Embryonic facial prominence (tissue), 1 donor: ENCODE results near the gene VILL.

ENCODE experiments used
- DNase-seq: peaks from one replicate; pipeline ENCODE4 v3.0.0-alpha.2; 2016; ENCODE audit errors: extremely low spot score

VILL gene

GRCh38 chr3:37990527-37990926 is at the start of gene VILL:
VILL (plus strand) TSS chr3:37990786; CDS start chr3:37993673, 2,887 bp downstream.
- no peak for DNase-seq

GRCh38 chr3:37941608-37942508 is 48.7 kb upstream of the VILL start:
- DNase-seq = no peak

- no peak for DNase-seq
Observed at GRCh38 chr3:37942646-37943045, 47.9 kb upstream of the VILL start.

DNA sequence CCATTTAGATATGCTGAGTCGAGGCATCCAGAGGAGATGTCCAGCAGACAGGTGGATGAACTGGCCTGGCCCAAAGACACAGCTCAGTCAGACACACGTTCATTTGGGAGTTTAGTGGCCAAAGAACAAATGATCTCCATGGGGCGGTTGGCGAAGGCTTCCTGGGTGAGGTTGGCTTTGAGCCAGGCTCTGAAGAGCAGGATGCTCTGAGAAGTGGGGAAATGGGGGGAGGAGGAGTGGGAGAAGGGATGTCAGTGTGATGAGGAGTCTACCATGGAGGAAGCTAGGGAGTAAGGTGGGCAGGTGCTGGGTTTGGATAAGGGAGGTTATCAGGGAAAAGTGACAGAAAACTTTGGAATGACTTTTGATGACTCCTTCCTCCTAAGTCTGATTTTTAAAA is 47.5 kb upstream of the VILL start:
- no peak for DNase-seq

DNA sequence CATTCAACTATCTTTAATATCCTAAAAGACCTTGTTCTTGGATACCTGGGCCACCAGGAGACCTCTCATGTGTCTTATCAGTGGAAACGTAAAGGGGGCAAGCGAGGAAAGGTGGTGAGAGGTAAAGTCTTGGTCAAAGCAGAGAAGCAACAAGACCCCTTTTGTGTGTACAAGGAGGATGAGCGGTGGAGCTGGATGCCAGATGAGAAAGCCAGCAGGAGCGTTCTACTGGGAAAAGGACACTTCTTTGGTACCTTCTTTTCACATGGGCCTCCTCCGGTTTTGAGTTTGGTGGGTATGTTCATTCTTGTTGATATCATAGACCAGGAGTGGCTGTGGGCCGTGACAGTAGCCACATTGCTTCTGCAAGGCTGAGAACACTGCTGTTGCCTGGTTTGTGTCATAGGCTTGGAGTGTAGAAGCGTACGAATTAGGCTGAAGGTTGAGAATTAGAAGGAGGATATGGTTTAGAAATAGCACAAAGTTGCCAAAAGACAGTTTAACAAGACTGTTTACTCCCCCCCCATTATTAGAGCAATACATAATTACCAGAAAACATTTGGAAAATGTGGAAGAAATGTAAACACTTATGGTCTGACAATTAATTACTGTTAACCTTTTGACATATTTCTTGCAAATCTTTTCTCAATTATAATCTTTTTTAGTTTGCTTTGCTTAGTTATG is 46.8 kb upstream of the VILL start:
- no peak for DNase-seq

DNA sequence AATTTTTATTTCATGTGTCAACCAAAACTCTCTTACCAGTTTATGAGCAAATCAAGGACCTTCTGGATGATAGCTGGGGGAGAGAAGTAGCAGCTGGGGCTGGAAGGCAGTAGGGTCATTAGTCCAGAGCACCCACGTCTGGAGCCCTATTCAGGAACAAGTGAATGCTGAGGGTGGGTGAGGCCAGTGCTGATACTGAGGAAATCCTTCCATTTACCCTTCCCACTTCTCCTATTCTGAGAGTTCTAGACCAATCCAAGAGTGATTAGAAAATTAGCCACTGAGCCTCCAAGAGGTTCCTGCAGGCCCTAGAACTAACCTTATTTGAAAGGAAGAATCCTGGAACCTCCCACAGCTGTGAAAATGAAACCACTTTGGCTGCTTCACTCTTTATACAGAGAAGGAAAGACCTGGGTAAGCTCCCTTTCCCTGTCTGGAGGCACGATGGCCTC is 46.2 kb upstream of the VILL start:
- DNase-seq = no peak

- DNase-seq = no peak
Observed at GRCh38 chr3:37945156-37945806, 45.3 kb upstream of the VILL start.

DNA sequence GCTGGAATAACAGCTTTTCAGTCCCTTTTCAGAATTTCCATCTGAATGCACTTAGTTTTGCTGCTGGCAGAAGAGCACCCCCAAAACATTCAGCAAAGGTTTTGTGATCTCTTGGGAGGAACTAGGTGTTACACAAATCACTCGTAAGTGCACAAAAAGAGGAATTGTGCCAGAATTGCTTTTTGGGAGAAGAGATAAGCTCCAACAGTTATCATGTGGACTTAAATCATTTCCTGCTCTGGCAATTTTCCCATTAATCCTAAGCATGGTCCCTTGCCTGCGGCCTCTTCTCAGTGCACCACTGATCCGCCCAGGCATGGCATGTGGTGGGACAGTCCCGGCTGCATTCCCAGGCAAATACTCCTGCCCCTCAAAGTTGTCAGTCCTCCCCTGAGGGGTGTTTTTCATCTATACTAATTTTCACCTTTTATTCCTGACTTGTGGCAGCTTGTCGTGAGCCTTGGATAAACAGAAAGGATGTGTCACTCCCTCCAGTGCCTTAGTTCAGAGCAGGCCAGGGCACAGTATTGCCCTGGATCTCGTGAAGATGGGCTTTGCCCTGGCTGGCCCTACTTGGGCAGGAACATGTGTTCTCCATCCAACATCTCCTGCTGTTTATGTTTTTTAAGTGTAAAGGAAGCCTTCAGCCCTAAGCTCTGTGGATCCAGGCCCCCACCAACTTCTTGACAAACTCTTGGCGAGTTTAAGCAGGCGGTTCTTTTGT is 44.6 kb upstream of the VILL start:
- peak; percentile 57 for DNase-seq

DNA sequence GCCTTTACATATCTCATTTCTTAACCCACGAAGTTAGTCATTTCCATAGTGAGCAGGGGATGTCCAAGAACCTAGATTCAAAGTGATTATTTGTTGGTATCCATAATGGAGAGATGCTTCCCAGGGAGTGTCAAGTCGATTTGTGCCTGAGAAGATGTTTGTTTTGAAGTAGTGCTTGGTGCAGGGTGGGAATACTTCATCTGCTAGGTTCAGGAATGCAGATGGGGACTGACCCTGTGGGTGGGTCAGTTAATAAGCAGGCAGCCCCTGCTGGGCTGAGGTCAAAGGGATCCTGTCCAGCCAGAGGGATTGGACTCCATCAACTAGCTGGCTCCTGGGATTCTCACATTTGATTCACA is 44.1 kb upstream of the VILL start:
- DNase-seq = no peak

- DNase-seq = no peak
Observed at GRCh38 chr3:37949866-37950265, 40.7 kb upstream of the VILL start.

- no peak for DNase-seq
Observed at GRCh38 chr3:37952564-37952963, 38.0 kb upstream of the VILL start.

DNA sequence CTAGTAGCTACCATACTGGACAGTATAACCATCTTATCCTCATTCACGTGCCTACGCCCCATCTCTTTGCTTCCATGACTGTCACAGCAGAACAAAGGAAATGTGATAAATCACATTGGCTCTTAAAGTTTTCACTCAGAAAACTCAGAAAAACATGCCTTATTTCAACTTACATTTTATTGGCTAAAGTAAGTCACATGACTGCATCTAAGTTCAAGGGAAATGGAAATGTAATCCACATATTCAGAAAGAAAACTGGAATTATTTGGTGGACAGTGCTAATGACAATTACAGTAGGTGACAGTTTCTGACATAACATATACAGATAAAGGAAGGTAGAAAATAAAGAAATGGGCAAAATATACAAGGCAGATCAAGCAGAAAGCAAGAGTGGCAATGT is 37.4 kb upstream of the VILL start:
- DNase-seq = no peak

- no peak for DNase-seq
Observed at GRCh38 chr3:37953707-37954394, 36.7 kb upstream of the VILL start.

DNA sequence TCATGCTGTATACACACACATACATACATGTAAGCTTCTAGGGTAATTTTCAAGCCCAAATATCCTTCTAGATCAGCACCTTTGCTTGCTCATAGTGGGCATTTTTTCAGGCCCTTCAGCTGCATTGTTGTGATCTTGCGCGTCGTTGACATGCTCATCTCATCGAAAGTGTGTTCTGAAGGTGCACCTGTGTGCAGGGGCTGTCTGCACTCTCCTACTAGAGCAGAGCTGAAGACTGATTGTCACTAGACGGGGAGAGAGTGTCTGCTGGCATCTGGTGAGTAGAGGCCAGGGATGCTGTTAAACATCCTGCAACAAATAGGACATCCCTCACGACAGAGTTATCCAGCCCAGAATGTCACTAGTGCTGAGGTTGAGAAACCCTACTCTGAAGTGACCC is 35.7 kb upstream of the VILL start:
- DNase-seq = no peak

GRCh38 chr3:37955918-37956707 is 34.5 kb upstream of the VILL start:
- DNase-seq = no peak

GRCh38 chr3:37956723-37957538 is 33.7 kb upstream of the VILL start:
- DNase-seq = no peak

DNA sequence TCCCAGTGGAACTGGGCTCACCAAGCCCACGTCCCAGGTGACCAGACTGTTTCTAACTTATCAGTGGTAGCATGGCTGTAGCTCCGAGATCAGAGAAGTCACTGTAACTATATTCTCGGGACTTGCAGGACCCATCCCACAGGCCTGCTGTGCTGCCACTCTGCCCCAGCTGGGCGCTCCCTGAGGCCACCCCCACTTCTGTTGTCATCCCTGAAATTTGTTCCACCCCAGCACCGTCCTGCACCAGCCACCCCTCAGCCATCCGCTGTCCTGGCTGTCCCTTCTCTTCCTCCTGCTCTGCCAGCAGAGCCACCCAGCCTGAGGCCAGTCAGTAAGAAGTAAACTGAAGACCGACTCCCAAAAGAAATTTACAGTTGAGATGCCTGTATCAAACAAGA is 33.0 kb upstream of the VILL start:
- DNase-seq = no peak

- no peak for DNase-seq
Observed at GRCh38 chr3:37961622-37962431, 28.8 kb upstream of the VILL start.

GRCh38 chr3:37963016-37963415 is 27.6 kb upstream of the VILL start:
- no peak for DNase-seq
